Cardiac muscle cell (in vitro differentiated cells and primary cell): Measurements from ENCODE around the gene SWAP70. TPM values are rescaled to one million over a fixed set of nuclear protein-coding genes. Genes with fewer than 3 reads are reported as not detected.

Source experiments
- DNase-seq, 2 donors: peaks; one replicate each; pipeline versions ENCODE4 v3.0.0 to v3.0.0-alpha.2; 2010 to 2017; ENCODE audit warnings: low read depth in 1 of 2, low spot score in 1 of 2
- H3K27ac ChIP-seq: fragments of 200-600 bp; sonication (generic); 2 replicates; pipeline ENCODE4 v1.5.1; 2016
- H3K27me3 ChIP-seq: fragments of 200-600 bp; sonication (generic); 2 replicates; pipeline ENCODE4 v1.6.0; 2016; ENCODE audit warnings: control low read depth
- H3K36me3 ChIP-seq: fragments of 200-600 bp; sonication (generic); 2 replicates; pipeline ENCODE4 v1.5.1; 2016; ENCODE audit warnings: control low read depth
- H3K4me1 ChIP-seq: fragments of 200-600 bp; sonication (generic); 2 replicates; pipeline ENCODE4 v1.8.1; 2017; ENCODE audit warnings: low read depth, mild to moderate bottlenecking, mixed run types
- H3K4me3 ChIP-seq: fragments of 200-600 bp; sonication (generic); 2 replicates; pipeline ENCODE4 v1.5.1; 2016; ENCODE audit warnings: mild to moderate bottlenecking
- H3K9me3 ChIP-seq: fragments of 200-600 bp; sonication (generic); 2 replicates; pipeline ENCODE4 v1.5.1; 2017; ENCODE audit warnings: low read depth, mild to moderate bottlenecking, control low read depth
- polyA plus RNA-seq: library from polyadenylated mRNA; unstranded; fragments of >200 nt; fragmentation: Nextera tagmentation; extraction: Ambion mirVana; gene quantifications from 2 replicates; pipeline ENCODE4 v1.2.1, GENCODE V29; 2016
- total RNA-seq: library from RNA; depleted of rRNA; stranded (reverse); fragments of >200 nt; gene quantifications from 2 replicates; pipeline ENCODE4 v1.2.3, GENCODE V29; 2016
- TF ChIP-seq, protein P1 (sequence below): IDR thresholded peaks from 2 replicates; pipeline ENCODE4 v1.5.1; 2012; ENCODE audit warnings: low read depth, mild to moderate bottlenecking, low read length

The SWAP70 gene
- total and polyA plus RNA-seq, 2 experiments from 2014 or later, result 10.9 to 11.1 TPM

DNA sequence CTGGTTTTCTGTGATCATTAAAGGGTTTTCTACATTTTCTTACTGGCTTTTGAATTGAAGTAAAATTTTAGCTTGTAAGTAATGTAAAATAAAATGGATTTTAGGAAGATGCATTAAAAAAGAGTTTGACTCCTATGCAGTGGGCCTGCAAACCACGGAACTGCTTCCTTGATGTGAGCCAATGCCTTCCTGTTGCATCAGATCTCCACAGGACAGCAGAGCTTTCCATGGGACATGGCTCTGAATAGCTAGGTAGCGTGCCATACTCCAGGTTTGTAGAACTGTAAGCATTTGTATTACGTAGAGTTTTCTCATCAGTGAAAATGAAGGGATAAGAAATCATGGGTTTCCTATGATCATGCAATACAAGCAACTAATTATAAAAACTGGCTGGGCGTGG, 133.4 kb downstream of the SWAP70 start:
- DNase-seq, result peak in 1 of 2 donors; percentile 31
- no peaks in the 10 kb centered on the region for H3K27me3 ChIP-seq
- TF ChIP-seq, protein P1, sequence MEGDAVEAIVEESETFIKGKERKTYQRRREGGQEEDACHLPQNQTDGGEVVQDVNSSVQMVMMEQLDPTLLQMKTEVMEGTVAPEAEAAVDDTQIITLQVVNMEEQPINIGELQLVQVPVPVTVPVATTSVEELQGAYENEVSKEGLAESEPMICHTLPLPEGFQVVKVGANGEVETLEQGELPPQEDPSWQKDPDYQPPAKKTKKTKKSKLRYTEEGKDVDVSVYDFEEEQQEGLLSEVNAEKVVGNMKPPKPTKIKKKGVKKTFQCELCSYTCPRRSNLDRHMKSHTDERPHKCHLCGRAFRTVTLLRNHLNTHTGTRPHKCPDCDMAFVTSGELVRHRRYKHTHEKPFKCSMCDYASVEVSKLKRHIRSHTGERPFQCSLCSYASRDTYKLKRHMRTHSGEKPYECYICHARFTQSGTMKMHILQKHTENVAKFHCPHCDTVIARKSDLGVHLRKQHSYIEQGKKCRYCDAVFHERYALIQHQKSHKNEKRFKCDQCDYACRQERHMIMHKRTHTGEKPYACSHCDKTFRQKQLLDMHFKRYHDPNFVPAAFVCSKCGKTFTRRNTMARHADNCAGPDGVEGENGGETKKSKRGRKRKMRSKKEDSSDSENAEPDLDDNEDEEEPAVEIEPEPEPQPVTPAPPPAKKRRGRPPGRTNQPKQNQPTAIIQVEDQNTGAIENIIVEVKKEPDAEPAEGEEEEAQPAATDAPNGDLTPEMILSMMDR, result no peak
- no peak overlapping the region for H3K27ac ChIP-seq
- H3K4me1 ChIP-seq, result peaks cover 1% of the 10 kb centered on the region
- H3K36me3 ChIP-seq, result no peaks in the 10 kb centered on the region
- no peaks in the 10 kb centered on the region for H3K9me3 ChIP-seq
- H3K4me3 ChIP-seq, result no peak overlapping the region

DNA sequence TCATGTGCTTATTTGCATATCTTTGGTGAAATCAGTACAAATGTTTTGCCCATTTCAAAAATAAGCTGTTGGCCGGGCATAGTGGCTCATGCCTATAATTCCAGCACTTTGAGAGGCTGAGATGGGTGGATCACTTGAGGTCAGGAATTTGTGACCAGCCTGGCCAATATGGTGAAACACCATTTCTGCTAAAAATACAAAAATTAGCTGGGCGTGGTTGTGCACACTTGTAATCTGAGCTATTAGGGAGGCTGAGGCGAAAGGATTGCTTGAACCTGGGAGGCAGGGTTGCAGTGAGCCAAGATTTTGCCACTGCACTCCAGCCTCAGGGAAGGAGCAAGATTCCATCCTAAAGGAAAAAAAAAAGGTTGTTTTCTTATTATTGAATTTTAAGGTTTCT, 136.0 kb downstream of the SWAP70 start:
- no peak overlapping the region for H3K27ac ChIP-seq
- no peaks in the 10 kb centered on the region for H3K36me3 ChIP-seq
- TF ChIP-seq, protein P1, result no peak
- H3K4me3 ChIP-seq, result no peak overlapping the region
- H3K4me1 ChIP-seq, result peaks cover 16% of the 10 kb centered on the region
- no peak for DNase-seq
- H3K27me3 ChIP-seq, result no peaks in the 10 kb centered on the region
- H3K9me3 ChIP-seq, result no peaks in the 10 kb centered on the region

DNA sequence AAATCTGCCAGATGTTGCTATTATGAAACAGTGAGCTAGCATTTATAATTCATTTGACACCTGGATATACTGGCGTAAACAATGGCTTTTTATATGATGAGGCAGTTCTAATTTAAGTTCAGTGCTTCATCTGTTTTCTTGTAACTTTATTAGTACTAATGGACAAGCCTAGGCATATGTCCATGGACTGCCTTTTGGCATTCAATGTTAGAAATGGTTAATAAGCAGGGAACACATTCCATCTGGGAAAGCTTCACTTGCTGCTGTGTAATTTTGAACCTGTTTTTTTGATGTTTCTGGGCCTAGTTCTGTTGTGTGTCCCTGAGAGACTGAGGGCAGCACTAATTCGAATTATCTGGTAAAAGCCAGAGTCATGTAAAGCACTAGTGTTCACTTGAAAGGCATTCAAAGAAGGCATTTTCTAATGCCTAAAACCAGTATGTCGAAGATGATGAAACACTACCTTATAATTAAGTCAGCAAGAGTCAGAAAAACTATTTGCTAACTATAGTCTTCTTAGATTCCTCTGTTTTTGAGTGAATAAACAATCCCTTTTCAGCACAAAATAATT, 138.5 kb downstream of the SWAP70 start:
- no peaks in the 10 kb centered on the region for H3K27me3 ChIP-seq
- peak overlapping the region; percentile 25 for H3K27ac ChIP-seq
- TF ChIP-seq, protein P1, result no peak
- no peak overlapping the region for H3K4me3 ChIP-seq
- peaks cover under 1% of the 10 kb centered on the region for H3K36me3 ChIP-seq
- H3K4me1 ChIP-seq, result peaks cover 16% of the 10 kb centered on the region
- peak in 1 of 2 donors; percentile 74 for DNase-seq
- no peaks in the 10 kb centered on the region for H3K9me3 ChIP-seq

Other genes starting within 250 kb of the SWAP70 start
- 18.4 and 73.7 TPM in 2 replicates for gene ZNF143, start 203.1 kb upstream of the SWAP70 start, total RNA-seq
- gene ZNF143, start 203.1 kb upstream of the SWAP70 start, polyA plus RNA-seq, result 28.2 and 28.7 TPM in 2 replicates
- 63.8 and 95.9 TPM in 2 replicates for gene WEE1, start 90.4 kb upstream of the SWAP70 start, total RNA-seq
- gene WEE1, start 90.4 kb upstream of the SWAP70 start, polyA plus RNA-seq, result 92.5 and 118 TPM in 2 replicates